ENCODE results near the gene CKMT1B.
"Not testable (repeated sequence)": the region's sequence is repeated elsewhere in the genome, so short reads cannot be mapped to it uniquely, and the experiment has no call there.

The CKMT1B gene

GRCh38 chr15:43593328-43594190, at the start of gene CKMT1B:
Gene CKMT1B (plus strand): TSS chr15:43594027. CDS start chr15:43594219, 192 bp downstream.
- DNase-seq: not testable (repeated sequence)

GRCh38 chr15:43544266-43544665, 49.6 kb upstream of the CKMT1B start:
- no peak for DNase-seq

- DNase-seq: no peak
Observed at GRCh38 chr15:43545426-43545825, 48.4 kb upstream of the CKMT1B start.

GRCh38 chr15:43547539-43547938, 46.3 kb upstream of the CKMT1B start:
- DNase-seq: no peak

GRCh38 chr15:43550527-43551363, 43.1 kb upstream of the CKMT1B start:
- no peak for DNase-seq

GRCh38 chr15:43552256-43552655, 41.6 kb upstream of the CKMT1B start:
- DNase-seq: no peak

GRCh38 chr15:43552986-43553385, 40.8 kb upstream of the CKMT1B start:
- no peak for DNase-seq

- not testable (repeated sequence) for DNase-seq
Observed at GRCh38 chr15:43562753-43563152, 31.1 kb upstream of the CKMT1B start.

- not testable (repeated sequence) for DNase-seq
Observed at GRCh38 chr15:43563793-43564192, 30.0 kb upstream of the CKMT1B start.

GRCh38 chr15:43566615-43567014, 27.2 kb upstream of the CKMT1B start:
- not testable (repeated sequence) for DNase-seq

GRCh38 chr15:43574607-43575006, 19.2 kb upstream of the CKMT1B start:
- DNase-seq: not testable (repeated sequence)

- not testable (repeated sequence) for DNase-seq
Observed at GRCh38 chr15:43589778-43590466, 3.9 kb upstream of the CKMT1B start, which contains the start of gene PPIP5K1. Gene PPIP5K1 (minus strand): TSS chr15:43590208. CDS start chr15:43584504, 5,704 bp downstream.

GRCh38 chr15:43592841-43593240, 986 bp upstream of the CKMT1B start:
- DNase-seq: not testable (repeated sequence)

GRCh38 chr15:43599131-43599530, 5.3 kb downstream of the CKMT1B start:
- not testable (repeated sequence) for DNase-seq

- DNase-seq: not testable (repeated sequence)
Observed at GRCh38 chr15:43600200-43600599, 6.4 kb downstream of the CKMT1B start.

- DNase-seq: not testable (repeated sequence)
Observed at GRCh38 chr15:43602233-43602632, 8.4 kb downstream of the CKMT1B start.

GRCh38 chr15:43617750-43618149, 23.9 kb downstream of the CKMT1B start:
- not testable (repeated sequence) for DNase-seq

- DNase-seq: not testable (repeated sequence)
Observed at GRCh38 chr15:43618700-43619099, 24.9 kb downstream of the CKMT1B start, which contains the start of gene STRC. Gene STRC (minus strand): TSS chr15:43618800. CDS start chr15:43618722, 78 bp downstream.

- DNase-seq: not testable (repeated sequence)
Observed at GRCh38 chr15:43622068-43622799, 28.4 kb downstream of the CKMT1B start.

GRCh38 chr15:43625106-43625505, 31.3 kb downstream of the CKMT1B start:
- no peak for DNase-seq

- not testable (repeated sequence) for DNase-seq
Observed at GRCh38 chr15:43626937-43627336, 33.1 kb downstream of the CKMT1B start.

Measured in activated CD4-positive, alpha-beta T cell treated with anti-CD3 and anti-CD28 coated beads, Interleukin-2, Interleukin-6, amounts not matched to agents 100 ng/mL and 50 ng/mL, durations not matched to agents 16 hours and 8 hours (primary cell).